Purkinje cell (primary cell): ENCODE results near the gene MAP3K7. TPM values are rescaled to one million over a fixed set of nuclear protein-coding genes. Genes with fewer than 3 reads are reported as not detected.

Source experiments
- polyA plus RNA-seq: library from polyadenylated mRNA; unstranded; fragments of >200 nt; fragmentation: Nextera tagmentation; gene quantifications from 2 replicates; pipeline ENCODE4 v1.2.1, GENCODE V29; 2014

MAP3K7 gene
- 32.1 and 38.1 TPM in 2 replicates for polyA plus RNA-seq

DNA sequence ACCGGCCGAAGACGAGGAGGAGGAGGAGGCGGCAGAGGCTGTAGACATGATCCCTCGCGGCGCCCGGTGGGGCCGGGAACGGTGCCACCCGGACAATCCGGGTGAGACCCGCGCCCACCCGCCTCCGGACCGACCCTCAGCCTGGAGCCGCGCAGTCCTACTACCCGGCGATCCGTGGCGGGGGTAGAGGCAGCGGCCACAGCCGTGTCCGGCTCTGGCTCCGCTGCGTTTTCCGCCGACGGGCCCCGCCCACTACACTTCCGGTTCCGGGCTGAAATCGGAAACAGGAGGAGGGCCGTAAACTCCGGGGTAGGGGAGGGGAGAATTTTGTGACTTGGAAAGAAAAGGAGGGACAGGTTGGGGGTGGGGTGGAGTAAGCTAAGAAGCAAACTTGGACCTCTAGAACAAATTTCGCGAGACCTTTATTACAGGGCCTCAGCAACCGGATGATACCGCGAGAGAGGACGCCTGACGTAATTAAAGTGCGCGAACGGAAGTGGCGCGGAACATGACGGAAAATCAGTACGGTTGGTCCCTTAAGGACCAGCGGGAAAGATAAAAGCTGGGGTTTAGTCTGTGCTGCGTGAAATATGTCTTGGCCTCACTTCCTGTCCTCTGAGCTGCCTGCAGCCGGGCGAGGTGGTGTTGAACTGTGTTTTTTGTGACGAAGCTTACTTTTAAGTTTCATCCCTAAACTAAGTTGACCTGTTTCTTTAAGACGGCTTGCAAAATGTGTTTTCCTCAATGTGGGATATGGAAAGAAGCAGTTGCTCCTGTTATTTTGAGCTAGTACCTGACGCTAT, at the start of gene MAP3K7:
Gene MAP3K7, minus strand, starts transcription at position 237 of the 803 bp plus-strand sequence. Its CDS starts 189 bp downstream, at position 48.

